BLaER1 (cell line): ENCODE data around the gene PCP2.

Source experiments
- H3K27ac ChIP-seq: shearing (Covaris generic); formaldehyde crosslinking; 2 replicates; pipeline ENCODE4 v1.8.1; 2022
- H3K27me3 ChIP-seq: shearing (Covaris generic); formaldehyde crosslinking; 2 replicates; pipeline ENCODE4 v1.8.1; 2022
- H3K36me3 ChIP-seq: shearing (Covaris generic); formaldehyde crosslinking; 2 replicates; pipeline ENCODE4 v1.8.1; 2022
- H3K4me1 ChIP-seq: shearing (Covaris generic); formaldehyde crosslinking; 2 replicates; pipeline ENCODE4 v1.8.1; 2022
- H3K4me2 ChIP-seq: shearing (Covaris generic); formaldehyde crosslinking; 2 replicates; pipeline ENCODE4 v1.8.1; 2022
- H3K4me3 ChIP-seq: shearing (Covaris generic); formaldehyde crosslinking; 2 replicates; pipeline ENCODE4 v1.8.1; 2022
- H3K9ac ChIP-seq: shearing (Covaris generic); formaldehyde crosslinking; 2 replicates; pipeline ENCODE4 v1.8.1; 2022
- H3K9me3 ChIP-seq: shearing (Covaris generic); formaldehyde crosslinking; 2 replicates; pipeline ENCODE4 v1.8.1; 2022
- H4K20me1 ChIP-seq: shearing (Covaris generic); formaldehyde crosslinking; 2 replicates; pipeline ENCODE4 v1.8.1; 2022
- Cebpa-rat ChIP-seq: shearing (Covaris generic); IDR thresholded peaks from 2 replicates; pipeline ENCODE4 v1.8.1; 2022

Gene PCP2

DNA sequence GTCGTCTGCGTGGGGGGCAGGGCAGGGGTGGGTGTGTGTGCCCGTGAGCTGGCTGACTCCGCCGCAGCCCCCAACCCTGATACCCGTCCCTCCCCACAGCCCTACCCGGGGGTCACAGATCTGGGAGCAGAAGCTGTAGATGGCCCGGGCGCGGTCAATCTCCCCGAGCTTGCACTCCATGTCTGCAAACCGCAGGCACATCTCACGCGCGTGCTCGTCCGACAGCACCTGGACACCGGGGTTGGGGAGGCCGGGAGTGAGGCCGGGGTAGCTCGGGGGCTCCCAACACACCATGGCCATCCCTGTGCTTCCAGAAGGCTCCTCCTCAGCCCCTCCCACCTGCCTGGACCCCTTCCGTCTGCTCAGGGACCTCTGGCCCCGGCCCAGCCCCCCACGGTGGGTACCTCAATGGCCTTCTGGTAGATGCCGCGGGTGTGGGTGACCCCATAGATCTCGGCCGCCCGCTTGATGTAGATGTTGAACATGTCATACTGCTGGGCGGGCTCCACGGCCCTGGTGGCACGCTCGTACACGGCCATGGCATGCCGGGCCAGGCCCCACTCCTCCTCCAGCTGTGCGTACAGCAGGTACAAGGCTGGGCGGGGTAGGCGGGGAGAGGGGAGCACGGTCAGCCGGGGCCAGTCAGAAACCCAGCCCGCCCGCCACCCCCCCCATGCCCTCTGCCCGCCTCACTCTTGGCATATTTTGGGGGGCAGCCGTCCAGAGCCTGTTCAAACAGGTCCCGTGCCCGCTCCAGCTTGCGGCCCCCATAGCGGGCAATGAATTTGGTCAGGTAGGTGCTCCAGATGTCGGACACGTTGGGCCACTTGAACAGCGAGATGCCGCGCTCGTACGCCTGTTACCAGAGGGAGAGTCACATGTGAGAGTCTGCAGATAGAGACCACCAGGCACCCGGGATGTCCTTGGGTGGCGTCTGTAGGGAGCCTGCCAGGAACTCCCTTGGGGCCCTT, 12.8 kb downstream of the PCP2 start:
- Histone ChIP-seq H3K36me3 (peaks cover 93% of the 10 kb centered on the region), H3K9ac (no peak overlapping the region), H3K27me3 (no peaks in the 10 kb centered on the region), H3K4me3 (no peak overlapping the region), H3K4me1 (no peaks in the 10 kb centered on the region), H4K20me1 (peaks cover 48% of the 10 kb centered on the region), H3K9me3 (no peaks in the 10 kb centered on the region), H3K27ac (no peak overlapping the region), H3K4me2 (no peak overlapping the region)
- no peak for TF ChIP-seq Cebpa-rat

DNA sequence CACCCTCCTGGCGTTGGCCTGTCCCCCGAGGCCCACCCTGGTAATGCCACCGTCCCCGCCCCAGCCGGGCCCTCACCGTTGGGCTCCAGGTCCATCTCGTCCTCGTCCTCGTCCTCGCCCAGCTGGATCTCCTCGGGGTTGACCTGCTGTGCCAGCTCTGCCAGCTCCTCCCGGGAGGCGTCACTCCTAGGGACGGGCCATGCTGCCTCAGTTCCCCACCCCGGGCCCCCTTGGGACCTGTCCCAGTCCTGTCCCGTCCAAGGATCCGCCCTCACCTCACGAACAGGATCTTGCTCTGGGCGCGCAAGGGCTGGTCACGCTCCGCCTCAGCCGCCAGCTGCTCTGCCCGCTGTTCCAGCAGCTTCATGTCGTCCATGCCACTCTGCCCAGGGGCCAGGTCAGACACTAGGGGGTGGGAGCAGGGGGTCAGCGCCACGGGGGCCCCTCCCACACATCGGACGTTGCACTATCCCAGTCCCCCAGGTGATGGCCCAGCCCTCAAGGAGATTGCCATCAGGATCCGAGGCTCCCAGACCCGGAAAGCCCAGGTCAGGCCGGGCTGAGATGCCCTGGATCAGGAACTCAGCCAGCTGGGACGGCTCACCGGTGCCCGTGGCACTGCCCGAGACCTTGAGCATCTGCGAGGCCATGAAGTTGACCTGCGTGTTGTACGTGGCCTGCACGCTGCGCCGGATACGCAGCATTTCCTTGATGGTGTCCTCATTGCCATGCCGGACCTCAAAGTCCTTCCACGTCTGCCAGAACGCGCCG, 13.7 kb downstream of the PCP2 start:
- Histone ChIP-seq H3K4me3 (no peak overlapping the region), H3K9me3 (no peaks in the 10 kb centered on the region), H3K4me1 (no peaks in the 10 kb centered on the region), H3K9ac (no peak overlapping the region), H3K36me3 (peaks cover 84% of the 10 kb centered on the region), H3K4me2 (no peak overlapping the region), H4K20me1 (peaks cover 42% of the 10 kb centered on the region), H3K27me3 (no peaks in the 10 kb centered on the region), H3K27ac (no peak overlapping the region)
- no peak for TF ChIP-seq Cebpa-rat

DNA sequence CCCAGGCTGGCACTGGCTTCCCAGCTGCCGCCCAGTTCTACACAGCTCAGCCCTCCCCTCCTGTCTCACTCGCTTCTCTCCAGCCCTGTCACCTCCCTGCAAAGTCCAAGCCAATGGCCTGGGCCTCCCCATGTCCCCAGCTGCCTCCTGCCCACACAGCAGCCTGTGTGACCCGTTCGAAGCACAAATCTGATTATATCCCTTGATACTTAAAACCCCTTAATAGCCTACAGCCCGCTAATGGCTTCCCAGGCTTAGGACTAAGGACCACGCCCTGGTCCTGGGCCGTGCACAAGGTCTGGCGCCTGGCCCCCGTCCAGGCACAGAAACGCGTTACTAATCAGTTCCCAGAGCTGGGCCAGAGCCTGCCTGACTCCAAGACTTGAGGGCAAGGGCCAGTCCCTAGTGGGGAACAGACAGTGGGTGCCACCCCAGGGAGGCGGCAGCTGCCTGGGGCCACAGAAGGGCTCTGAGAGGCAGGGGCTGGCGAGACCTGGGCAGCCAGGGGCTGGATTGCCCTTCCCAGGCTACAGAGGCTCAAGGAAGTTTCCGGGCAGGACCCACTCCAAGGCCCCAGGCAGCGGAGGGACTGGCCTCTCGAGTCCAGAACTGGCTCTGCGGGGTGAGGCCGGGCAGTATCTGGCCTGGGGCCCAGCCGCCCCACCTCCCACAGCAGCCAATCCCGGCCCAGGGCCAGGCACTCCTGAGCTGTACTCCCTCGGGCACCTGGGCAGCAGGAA, 14.6 kb downstream of the PCP2 start:
- no peak for TF ChIP-seq Cebpa-rat
- Histone ChIP-seq H3K27me3 (no peaks in the 10 kb centered on the region), H3K27ac (no peak overlapping the region), H4K20me1 (peaks cover 34% of the 10 kb centered on the region), H3K4me3 (no peak overlapping the region), H3K4me1 (no peaks in the 10 kb centered on the region), H3K4me2 (no peak overlapping the region), H3K9ac (no peak overlapping the region), H3K9me3 (no peaks in the 10 kb centered on the region), H3K36me3 (peaks cover 75% of the 10 kb centered on the region)

DNA sequence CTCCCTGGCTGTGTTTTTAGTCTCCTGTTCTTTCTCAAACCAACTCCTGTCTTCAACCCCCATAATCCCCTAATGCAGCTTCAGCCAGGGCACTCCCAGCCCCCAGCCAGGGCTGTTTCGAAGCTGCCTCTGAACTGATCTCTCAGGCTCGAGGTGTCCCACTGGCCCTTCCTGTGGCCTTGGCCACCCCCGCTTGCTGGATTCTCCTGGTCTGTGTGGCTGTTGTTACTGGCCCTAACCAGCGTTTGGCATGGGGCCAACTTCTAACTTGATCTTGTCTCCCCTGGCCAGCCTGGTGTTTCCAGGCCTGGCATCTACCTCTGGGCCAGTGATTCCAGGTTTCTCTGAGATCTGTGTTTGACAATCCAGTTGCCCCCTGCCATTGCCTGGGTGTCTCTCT, 15.2 kb downstream of the PCP2 start:
- Histone ChIP-seq H3K4me2 (no peak overlapping the region), H3K36me3 (peaks cover 69% of the 10 kb centered on the region), H3K9ac (no peak overlapping the region), H3K27ac (no peak overlapping the region), H3K4me3 (no peak overlapping the region), H3K27me3 (no peaks in the 10 kb centered on the region), H3K9me3 (no peaks in the 10 kb centered on the region), H3K4me1 (no peaks in the 10 kb centered on the region), H4K20me1 (peaks cover 34% of the 10 kb centered on the region)
- no peak for TF ChIP-seq Cebpa-rat

DNA sequence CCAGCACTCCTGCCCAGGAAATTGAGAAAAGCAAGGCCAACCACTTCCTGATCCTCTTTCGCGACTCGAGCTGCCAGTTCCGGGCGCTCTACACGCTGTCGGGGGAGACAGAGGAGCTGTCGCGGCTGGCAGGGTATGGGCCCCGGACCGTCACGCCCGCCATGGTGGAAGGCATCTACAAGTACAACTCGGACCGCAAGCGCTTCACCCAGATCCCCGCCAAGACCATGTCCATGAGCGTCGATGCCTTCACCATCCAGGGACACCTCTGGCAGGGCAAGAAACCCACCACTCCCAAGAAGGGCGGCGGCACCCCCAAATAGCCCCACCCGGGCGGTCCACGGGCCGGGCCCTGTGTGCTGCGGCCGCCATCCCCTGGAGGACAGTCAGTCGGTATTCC, 15.8 kb downstream of the PCP2 start:
- H3K36me3 ChIP-seq: peaks cover 63% of the 10 kb centered on the region

DNA sequence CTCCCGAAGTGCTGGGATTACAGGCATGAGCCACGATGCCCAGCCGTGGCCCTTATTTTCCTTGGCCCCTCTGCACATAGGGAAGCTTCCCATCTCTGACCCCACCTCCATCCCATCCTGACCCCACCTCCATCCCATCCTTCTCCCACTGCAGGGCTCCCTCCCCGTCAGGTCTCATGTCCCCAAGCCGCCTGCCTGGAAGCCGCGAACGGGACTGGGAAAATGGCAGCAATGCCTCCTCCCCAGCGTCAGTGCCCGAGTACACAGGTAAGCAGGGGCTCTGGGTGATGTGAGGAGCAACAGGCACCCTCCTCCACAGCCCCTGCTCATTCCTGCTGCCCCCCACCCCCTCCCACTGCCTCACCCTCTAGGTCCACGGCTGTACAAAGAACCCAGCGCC, 16.3 kb downstream of the PCP2 start:
- Histone ChIP-seq H3K27me3 (no peaks in the 10 kb centered on the region), H3K9me3 (no peaks in the 10 kb centered on the region), H4K20me1 (peaks cover 27% of the 10 kb centered on the region), H3K4me1 (no peaks in the 10 kb centered on the region), H3K9ac (no peak overlapping the region), H3K27ac (no peak overlapping the region), H3K4me3 (no peak overlapping the region), H3K4me2 (no peak overlapping the region), H3K36me3 (peaks cover 57% of the 10 kb centered on the region)
- no peak for TF ChIP-seq Cebpa-rat

More for the DNA sequence above, 15.8 kb downstream of the PCP2 start:
- H3K9ac ChIP-seq: no peak overlapping the region
- H4K20me1 ChIP-seq: peaks cover 32% of the 10 kb centered on the region
- H3K4me2 ChIP-seq: no peak overlapping the region
- no peak overlapping the region for H3K4me3 ChIP-seq
- H3K9me3 ChIP-seq: no peaks in the 10 kb centered on the region
- no peaks in the 10 kb centered on the region for H3K4me1 ChIP-seq
- H3K27ac ChIP-seq: no peak overlapping the region
- TF ChIP-seq Cebpa-rat: no peak
- no peaks in the 10 kb centered on the region for H3K27me3 ChIP-seq

DNA sequence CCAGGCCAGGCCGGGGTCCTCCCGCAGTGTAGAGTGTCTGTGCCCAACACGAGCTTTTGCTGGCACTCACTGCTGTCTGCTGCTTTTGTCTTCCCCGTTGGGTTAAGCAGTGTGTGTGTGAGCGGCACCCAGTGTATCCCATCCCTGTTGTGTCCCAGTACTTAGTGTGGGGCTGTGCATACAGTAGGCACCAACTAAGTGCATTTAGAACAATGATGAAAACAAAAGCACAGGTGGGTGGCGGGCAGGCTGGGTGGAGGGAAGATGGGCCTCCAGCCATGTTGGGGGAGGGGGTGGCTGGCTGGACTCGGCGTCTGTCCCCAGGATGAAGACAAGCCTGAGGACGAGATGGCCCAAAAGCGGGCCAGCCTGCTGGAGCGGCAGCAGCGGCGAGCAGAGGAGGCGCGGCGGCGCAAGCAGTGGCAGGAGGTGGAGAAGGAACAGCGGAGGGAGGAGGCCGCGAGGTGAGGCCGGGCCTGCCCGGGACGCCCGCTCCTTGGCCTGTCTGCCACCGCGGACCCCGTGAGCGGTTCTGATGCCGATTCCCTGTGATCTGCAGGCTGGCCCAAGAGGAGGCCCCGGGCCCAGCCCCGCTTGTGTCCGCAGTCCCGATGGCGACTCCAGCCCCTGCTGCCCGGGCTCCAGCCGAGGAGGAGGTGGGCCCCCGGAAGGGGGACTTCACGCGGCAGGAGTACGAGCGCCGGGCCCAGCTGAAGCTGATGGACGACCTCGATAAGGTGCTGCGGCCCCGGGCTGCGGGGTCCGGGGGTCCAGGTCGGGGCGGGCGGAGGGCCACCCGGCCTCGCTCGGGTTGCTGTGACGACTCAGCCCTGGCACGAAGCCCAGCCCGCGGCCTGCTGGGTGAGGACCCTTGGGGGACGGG, 18.4 kb downstream of the PCP2 start:
- Histone ChIP-seq H3K27me3 (no peaks in the 10 kb centered on the region), H3K9ac (no peak overlapping the region), H3K4me2 (no peak overlapping the region), H4K20me1 (peaks cover 22% of the 10 kb centered on the region; the same call in 1 of the 2 replicates), H3K27ac (no peak overlapping the region), H3K9me3 (no peaks in the 10 kb centered on the region), H3K4me1 (no peaks in the 10 kb centered on the region), H3K36me3 (peaks cover 38% of the 10 kb centered on the region), H3K4me3 (no peak overlapping the region)
- no peak for TF ChIP-seq Cebpa-rat

DNA sequence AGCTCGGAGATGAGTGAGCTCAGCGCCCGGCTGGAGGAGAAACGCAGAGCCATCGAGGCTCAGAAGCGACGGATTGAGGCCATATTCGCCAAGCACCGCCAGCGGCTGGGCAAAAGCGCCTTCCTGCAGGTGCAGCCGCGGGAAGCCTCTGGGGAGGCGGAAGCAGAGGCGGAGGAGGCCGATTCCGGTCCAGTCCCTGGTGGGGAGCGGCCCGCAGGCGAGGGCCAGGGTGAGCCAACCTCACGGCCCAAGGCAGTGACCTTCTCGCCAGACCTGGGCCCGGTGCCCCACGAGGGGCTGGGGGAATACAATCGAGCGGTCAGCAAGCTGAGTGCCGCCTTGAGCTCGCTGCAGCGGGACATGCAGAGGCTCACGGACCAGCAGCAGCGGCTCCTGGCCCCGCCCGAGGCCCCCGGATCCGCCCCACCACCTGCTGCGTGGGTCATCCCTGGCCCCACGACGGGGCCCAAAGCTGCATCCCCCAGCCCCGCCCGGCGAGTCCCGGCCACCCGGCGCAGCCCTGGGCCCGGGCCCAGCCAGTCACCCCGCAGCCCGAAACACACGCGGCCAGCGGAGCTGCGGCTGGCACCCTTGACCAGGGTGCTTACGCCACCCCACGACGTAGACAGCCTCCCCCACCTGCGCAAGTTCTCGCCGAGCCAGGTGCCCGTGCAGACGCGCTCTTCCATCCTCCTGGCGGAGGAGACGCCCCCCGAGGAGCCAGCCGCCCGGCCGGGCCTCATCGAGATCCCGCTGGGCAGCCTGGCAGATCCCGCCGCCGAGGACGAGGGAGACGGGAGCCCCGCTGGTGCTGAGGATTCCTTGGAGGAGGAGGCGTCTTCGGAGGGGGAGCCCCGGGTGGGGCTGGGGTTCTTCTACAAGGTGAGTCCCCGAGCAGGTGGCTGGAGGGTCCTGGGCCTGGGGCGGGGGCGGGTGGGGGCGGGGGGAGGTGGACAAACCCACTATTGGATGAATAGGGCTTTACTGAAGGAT, 20.9 kb downstream of the PCP2 start:
- no peaks in the 10 kb centered on the region for H3K4me1 ChIP-seq
- no peak overlapping the region for H3K9ac ChIP-seq
- no peaks in the 10 kb centered on the region for H3K9me3 ChIP-seq
- H3K36me3 ChIP-seq: peaks cover 14% of the 10 kb centered on the region
- TF ChIP-seq Cebpa-rat: no peak
- H3K4me2 ChIP-seq: no peak overlapping the region
- H3K4me3 ChIP-seq: no peak overlapping the region
- H3K27ac ChIP-seq: no peak overlapping the region
- no peaks in the 10 kb centered on the region for H3K27me3 ChIP-seq
- H4K20me1 ChIP-seq: 0 out of 2 replicates have a peak, but pooled peaks cover 6% of the 10 kb centered on the region
